NCI-H345 treated with DMSO at 0.1 percent for 48 hours (cell line): ENCODE data around the gene ACOT7.

Source experiments
- DNase-seq: peaks from one replicate; lab custom pipeline; 2025; ENCODE audit not compliant: unreplicated experiment; lab: John Stamatoyannopoulos, UW

ACOT7 gene

DNA sequence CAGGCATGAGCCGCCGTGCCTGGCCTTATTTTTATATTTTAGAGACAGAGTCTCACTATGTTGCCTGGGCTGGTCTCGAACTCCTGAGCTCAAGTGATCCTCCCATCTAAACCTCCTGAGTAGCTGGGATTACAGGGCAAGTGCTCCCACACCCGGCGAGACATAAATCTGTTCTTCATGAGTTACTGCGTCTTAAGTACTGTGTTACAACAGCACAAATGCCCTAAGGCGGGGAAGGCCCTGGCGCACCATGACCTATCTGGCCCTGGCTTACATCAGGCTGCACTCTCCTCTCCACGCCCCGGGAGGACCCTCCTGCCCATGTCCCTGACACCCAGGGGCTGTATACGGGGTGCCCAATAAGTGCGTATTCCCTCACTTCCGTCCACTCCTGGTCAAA is 136.9 kb downstream of the ACOT7 start:
- DNase-seq: no peak

DNA sequence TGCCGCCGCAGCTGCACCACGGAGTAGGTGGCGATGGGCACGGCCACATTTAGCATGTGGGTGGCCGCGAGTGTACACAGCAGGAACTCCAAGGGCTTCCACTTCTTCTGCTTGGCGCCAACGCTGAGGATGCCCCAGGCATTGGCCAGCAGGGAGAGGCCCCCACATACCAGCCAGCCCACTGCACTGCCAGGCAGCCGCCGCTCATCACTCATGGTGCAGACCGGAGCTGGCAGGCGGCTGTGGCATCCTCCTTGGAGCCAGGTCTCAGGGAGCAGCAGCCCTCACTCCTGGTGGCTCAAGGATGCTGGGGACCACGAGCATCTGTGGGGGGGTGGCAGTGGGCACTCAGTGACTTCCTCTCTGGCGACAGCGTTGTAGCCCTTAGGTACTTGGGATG is 138.9 kb downstream of the ACOT7 start:
- DNase-seq: no peak

DNA sequence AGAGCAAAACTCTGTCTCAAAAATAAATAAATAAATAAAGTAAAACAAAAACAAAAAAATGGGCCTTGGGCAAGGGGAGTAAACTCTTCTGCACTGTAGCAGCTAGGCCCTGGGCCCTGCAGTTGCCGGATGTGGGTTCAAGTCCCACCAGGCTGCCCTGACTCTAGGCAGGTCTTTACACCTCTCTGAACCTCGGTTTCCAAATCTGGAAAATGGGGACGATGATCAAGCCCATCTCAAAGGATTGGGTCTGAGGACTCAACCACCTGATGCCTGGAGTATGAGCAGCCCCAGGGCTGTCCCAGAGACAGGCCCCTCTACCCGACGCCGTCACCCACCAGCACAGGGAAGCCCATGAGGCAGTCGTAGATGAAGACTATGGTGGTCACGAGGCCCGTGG is 140.2 kb downstream of the ACOT7 start:
- no peak for DNase-seq

DNA sequence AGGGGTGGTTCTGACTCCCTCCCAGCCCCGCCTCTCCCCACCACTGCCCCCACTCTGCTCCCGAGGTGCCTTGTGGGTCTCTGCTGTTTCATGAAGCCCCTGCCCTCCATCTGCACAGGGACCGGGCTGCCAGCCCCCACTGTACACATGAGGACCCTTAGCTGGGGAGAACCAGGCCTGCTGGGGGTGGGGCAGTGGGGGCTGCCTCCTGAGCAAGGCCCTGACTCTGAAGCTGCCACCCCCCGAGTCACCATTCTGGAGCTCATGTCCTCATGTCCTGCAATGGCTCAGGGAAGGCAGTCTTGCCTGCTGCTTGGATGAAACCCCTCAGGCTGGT is 141.2 kb downstream of the ACOT7 start:
- DNase-seq: no peak

DNA sequence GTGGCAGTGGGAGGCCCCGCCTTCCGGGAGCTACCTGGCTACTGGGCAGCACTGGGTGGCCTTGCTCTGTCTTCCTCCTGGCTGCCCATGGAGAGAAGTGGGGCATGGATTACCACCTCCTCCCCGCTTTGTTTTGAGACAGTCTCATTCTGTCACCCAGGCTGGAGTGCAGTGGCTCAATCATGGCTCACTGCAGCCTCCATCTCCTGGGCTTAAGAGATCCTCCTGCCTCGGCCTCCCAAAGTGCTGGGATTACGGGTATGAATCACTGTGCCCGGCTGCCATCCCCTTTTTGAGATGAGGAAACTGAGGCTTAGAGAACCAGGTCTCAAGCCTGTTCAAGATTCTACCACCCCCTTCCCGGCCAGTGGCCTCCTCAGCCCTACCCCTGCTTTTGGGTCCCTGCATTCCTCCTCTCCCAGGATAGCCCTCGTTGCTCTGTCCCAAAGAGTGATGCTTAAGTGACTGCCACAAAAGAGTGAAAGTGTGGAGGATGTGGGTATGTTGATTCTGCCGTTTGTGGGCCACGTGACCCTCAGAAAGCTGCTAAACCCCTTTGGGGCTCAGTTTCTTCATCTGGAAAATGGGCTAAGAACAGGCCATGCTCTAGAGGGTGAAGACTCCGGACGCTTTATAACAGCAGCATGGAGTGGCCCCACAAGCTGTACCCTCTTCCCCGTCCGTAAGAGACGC is 141.7 kb downstream of the ACOT7 start:
- DNase-seq: no peak

DNA sequence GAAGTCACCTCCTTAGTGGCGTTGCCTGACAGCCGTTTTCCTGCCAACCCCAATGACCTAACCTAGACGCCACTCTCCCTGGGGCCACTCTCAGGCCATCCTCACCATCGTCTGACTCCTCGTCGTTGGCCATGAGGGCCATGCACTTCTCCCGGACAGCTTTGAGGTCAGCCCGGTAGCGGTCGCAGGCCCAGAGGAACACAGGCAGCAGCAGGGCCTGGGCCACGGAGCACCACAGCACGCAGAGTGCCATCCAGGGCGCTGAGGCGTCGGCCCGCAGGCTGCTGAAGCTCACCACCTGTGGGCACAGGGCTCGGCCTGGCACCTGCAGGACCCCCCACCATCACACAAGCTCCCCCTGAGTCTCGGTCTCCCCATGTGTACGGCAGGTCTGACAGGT is 142.3 kb downstream of the ACOT7 start:
- DNase-seq: no peak

DNA sequence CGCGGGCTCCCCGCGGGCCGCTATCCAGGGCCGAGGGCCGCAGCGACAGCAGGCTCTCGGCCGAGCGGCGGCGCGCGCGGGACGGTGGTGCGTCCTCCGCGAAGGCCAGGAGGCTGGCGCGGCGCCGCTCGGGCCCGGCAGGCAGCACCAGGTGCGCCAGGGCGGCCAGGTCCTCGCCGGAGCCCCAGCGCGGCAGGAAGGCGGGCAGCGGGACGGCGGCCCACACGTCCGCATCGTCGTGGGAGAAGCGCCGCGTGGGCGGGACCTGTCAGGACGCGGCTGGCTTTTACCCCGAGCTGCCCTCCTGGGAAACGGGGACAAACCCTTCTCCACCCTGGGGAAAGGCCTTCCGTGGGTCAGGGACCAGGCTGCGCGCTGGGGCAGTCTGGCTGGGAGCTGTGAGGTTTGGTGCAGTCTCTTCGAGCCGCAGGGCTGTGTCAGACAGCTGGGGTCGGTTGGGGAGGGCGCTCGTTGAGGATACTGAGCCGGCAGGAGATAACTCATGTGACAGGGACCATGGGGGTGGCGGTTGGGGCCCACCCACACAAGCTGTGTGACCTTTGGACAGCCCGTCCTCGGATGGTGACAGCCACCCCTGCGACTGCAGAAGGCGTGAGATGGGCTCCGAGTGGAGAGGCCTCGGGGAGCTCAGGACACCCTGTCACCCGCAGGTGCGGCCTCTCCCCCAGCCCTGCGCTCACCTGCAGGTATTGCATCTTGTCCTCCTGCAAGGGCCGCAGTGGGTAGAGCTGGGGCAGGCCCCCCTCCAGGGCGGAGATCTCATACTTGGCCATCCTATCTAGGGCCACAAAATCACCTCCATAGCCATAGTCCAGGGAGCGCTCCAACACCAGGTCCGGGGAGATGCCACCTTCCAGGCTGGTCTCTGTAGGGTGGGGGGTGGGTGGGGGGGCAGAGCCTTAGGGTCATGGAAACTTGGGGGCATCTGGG is 143.6 kb downstream of the ACOT7 start:
- no peak for DNase-seq

DNA sequence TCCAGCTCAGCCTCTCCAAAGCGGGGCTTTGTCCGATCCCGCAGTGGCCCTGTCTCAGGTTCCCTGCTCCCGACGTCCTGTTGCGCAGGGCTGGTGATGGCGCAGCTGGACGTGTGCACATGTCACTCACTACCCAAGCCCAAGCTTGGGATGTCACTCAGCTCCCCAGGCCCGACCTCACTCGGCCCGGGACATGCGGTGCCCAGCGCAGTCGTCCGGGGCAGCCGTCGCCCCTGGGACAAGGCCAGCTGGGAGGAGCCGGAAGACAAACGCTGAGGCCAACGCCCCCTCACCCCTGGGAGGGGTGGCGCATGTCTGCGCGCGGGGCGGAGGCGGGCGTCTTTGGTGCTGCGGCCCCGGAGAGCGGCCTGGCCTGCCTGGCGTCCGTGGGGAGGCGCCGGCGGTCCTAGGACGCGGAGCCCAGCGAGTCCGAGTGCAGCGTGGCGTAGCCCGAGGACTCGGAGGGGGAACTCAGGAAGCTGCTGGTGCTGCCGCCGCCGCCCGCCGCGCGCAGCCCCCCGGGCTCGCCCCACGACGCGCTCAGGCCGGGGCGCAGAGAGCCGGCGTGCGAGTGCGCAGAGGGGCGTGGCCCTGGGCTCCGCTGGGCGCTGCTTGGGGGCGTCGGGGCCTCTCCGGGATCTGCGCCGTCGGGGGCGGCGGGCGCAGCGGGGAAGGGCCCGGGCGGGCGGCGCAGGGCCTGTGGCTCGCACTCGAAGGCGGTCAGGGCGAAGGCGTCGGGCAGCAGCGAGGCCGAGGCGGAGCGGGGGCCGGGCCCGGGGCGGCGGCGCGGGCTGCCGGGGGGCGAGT is 144.4 kb downstream of the ACOT7 start:
- DNase-seq: no peak

DNA sequence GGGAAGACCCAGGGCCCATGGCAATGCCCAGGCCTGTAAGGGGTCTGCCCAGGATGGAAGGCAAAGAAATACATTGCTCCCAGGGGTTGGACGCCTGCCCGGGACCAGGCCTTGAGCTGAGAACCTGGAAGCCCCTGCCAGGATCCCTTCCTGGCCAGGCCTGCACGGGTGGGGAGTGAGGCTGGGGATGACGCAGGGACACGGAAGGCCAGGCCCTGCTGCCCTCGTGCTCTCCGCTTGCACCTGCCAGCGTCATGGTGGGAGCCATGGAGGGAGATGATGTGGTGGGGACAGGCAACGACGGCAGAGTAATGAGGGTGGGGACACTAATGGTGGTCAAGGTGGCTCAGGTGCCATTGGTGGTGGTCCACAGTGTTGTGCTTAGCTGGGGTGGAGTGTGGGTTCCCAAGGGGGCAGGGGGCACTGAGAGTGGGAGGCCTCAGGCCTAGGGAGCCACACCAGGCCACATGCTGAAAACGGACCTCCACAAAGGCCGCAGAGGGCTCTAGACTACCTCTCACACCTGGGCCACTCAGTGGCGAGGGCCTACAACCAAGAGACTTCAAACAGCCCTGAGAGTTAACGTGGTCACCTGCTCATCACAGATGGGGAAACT is 145.3 kb downstream of the ACOT7 start:
- DNase-seq: no peak

DNA sequence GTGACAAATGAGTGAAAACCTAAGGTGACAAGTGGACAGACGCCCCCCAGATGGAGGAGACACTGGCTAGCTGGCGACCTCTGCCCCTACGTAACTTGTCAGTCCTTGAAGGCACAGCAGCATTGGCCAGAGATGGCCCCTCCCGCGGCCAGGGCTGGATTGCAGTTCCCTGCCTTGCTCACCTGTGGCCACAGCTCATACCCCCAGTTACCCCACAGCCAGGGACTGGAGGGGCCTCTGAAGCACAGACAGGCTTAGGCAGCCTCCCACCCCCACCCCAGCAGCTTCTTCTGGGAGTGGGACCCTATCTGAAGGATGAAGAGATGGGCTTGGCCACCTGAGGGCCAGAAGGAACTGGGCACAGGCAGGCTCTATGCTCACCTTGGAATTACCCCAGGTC is 145.9 kb downstream of the ACOT7 start:
- no peak for DNase-seq

DNA sequence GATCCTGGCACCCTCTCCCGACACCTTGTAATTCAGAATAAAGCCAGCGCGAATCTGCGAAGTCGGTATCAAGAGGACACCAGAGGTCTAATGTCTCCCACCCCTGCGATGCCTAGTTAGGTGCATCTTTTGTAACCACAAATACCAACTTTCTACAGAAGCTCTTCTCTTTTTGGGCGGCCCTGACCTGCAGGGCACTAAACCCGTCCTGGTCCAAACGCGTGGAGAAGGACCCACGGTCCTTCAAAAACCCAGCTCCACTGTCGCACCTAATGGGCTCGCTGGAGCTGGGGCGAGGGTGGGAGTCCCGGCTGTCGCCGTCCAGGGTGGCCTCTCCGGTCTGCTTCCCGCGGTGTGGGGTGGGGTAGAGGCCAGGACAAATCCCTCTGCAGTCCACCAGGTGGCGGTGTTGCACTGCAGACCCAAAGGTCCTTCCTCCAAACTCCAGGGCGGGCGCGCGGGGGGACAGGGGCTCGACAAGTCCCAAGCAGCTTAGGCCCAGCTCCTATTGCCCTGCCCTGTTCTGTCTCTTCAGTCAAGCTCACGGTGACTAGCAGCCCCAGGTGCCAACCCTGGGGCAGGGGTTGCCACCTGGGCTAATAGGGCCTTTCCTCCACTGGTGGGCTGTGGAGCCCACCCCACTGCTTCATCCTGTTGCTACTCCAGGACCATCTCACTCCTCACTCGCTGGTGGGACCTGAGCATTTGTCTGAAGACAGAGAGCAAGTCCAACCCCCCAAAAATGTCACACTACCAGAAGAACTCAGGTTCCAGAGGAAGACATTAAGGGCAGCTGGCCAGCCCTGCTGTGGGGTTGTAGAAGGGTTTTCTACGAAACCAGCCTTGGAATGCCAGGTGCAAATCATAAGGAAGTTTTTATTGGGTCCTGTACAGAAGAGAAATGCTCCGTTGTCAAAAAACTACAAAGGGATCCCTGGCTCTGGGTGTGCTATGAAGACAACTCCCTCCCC is 146.8 kb downstream of the ACOT7 start:
- DNase-seq: peak; percentile 72

DNA sequence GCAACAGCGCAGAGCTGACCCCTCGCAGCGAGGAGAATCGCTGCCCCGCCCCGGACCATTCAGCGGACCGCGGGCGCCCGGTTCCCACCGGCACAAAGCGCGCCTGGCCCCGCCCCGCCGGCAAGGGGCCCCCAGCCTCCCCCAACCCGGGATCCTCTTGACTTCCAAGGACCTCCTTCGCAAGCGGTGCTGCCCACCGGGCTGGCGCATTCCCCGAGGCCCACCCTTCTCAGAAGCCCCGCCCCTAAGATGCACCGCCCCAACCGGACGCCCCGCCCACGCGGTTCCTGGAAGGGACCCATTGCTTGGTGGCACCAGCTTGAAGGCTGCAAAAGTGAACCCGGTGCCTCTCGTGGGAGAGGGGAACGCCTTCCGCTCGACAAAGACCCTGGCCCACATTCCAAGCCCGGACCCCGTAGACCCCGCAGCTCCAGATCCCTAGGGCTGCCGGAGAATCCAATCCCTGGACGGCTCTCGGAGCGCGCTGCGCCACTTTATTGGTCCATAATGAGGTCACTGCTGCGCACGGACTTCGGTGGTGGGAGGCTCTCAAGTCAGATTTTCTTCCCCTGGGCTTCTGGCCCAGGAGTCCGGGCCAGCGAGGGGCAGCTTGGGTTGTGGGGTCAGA is 147.6 kb downstream of the ACOT7 start:
- DNase-seq: peak; percentile 81

DNA sequence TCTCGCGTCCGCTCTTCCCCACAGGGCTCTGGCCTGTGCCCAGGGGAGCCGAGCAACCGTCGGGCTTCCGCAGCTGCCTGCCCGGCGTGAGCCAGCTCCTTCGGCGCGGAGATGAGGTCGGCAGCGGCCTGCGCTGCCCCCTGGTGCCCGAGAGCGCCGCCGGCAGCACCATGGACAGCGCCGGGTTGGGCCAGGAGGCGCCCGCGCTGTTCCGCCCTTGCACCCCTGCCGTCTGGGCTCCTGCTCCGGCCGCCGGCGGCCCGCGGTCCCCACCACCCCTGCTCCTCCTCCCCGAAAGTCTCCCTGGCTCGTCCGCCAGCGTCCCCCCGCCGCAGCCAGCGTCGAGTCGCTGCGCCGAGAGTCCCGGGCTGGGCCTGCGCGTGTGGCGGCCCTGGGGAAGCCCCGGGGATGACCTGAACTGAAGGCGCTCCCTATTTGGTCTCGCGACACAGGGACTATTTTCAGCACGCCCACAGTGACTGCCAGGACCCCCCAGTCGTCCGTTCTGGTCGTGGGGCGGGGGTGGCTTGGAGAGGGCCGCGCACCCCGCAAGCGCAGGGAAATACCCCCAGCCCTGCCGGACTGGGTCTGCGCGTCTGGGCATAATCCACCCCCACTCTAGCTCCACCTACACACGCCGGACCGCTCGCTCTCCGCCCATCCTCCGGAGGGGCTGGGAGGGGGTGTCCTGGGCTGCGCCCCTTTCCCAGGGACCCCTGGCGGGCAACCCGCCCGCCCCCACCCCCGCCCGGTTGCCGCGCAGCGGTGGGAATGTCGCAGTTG is 148.3 kb downstream of the ACOT7 start:
- DNase-seq: peak; percentile 40

DNA sequence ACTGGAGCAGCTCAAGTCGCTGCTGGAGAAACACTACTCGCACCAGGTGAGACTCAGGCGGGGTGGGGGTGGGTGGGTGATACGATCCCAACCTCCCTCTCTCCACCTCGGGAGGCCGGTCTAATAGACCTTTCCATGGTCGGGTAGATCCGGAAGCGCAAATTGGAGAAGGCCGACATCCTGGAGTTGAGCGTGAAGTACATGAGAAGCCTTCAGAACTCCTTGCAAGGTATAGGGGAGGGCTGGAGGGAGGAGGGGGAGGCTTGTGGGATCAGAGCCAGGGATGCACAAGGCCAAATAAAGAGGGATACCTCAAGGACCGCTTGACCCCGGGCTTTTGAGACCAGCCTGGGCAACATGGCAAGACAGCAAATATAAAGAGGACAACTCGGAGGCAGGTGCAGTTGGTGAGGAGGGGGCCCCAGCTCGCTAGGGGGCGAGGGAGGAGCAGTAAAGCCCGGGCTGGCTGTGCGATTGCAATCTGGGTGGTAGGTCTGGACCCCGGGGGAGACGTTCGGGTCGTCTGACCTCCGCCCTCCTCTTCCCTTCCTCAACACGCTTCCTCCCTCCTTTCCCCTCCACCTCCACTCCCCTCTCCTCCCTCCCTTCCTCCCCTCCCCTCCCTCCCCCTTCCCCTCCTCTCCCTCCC is 149.0 kb downstream of the ACOT7 start:
- no peak for DNase-seq

DNA sequence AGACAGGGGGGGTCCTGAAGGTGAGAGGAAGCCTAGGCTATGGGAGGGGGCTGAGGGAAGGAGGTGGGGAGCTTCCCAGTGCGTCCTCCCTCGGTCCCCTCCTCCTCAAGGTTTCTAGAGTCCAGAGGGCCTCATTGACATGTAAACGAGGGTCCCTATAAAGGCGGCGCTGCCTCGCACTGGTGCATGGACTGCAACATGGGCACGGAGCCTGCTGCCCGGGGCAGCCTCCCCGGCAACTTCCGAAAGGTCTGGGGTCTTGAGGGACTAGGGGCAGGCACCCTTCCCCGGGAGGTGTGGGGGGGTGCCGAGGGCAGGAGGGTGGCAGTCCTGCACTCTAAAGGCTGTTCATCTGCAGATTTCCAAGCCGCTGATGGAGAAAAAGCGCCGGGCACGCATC is 149.6 kb downstream of the ACOT7 start, which contains the start of gene HES3:
HES3 (plus strand) TSS at position 187 of the 400 bp plus-strand sequence; CDS start at position 374, 187 bp downstream.
- DNase-seq: no peak

DNA sequence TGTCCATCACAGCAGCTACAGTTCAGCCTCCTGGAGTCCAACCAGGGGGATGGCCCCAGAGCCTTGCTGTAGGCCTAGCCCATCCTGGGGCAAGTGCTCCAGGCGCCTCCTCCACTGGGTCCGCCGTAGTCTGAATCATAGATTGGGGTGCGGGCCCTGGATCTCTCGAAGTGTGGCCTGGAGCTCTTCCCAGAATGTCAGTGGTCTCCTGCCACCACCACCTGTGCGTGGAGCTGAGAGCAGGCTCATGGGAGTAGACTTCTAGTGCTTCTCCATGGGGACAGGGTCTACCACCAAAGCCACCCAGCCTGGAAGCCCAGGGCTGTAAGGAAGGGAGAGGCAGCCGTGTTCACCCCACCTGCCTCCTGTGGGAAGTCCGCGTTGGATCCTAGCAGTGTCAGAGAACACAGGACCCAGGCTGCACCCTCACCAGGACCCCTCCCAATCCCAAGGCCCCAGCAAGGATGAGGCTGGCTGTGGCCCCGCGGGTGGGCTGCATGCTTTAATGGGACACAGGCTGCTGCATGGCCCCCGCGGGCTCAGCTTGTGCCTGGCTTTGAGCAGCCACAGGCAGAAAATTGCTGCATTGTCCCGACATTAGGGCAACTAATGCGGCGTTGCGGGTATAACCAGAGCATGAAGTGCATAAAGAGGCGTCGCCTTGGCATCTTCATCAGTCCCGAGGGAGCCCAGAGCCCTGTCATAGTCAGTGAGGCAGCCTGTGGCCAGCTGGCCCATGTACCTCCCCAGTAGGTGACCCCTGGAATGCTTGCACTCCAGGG is 150.3 kb downstream of the ACOT7 start:
- DNase-seq: no peak
